Hepatocyte (in vitro differentiated cells): Measurements from ENCODE around the gene TREM1. TPM values are rescaled to one million over a fixed set of nuclear protein-coding genes. Genes with fewer than 3 reads are reported as not detected.

Experiments used
- DNase-seq: peaks from one replicate; pipeline ENCODE4 v3.0.0-alpha.2; 2016; ENCODE audit warnings: low spot score
- H2AFZ ChIP-seq: fragments of 200-600 bp; sonication (generic); 2 replicates; pipeline ENCODE4 v1.6.0; 2016; ENCODE audit warnings: antibody characterized with exemption, mild to moderate bottlenecking
- H3K27ac ChIP-seq: fragments of 200-600 bp; sonication (generic); 2 replicates; pipeline ENCODE4 v1.5.1; 2016; ENCODE audit warnings: mild to moderate bottlenecking
- H3K27me3 ChIP-seq: fragments of 200-600 bp; sonication (generic); 2 replicates; pipeline ENCODE4 v1.6.1; 2016
- H3K36me3 ChIP-seq: fragments of 200-600 bp; sonication (generic); replicated peaks from 2 replicates; pipeline ENCODE4 v1.5.1; 2016; ENCODE audit warnings: low read depth; ENCODE audit not compliant: insufficient read depth
- H3K4me1 ChIP-seq: fragments of 200-600 bp; sonication (generic); 2 replicates; pipeline ENCODE4 v1.5.1; 2016; ENCODE audit warnings: mild to moderate bottlenecking, moderate library complexity; ENCODE audit not compliant: insufficient read depth
- H3K4me2 ChIP-seq: fragments of 200-600 bp; sonication (generic); 2 replicates; pipeline ENCODE4 v1.6.0; 2016
- H3K4me3 ChIP-seq: fragments of 200-600 bp; sonication (generic); 2 replicates; pipeline ENCODE4 v1.5.1; 2016; ENCODE audit warnings: mild to moderate bottlenecking
- H3K79me2 ChIP-seq: fragments of 200-600 bp; sonication (generic); 2 replicates; pipeline ENCODE4 v1.6.0; 2017; ENCODE audit warnings: mild to moderate bottlenecking
- H3K9me2 ChIP-seq: fragments of 200-600 bp; sonication (generic); replicated peaks from 2 replicates; pipeline ENCODE4 v1.6.0; 2017; ENCODE audit warnings: mild to moderate bottlenecking; ENCODE audit not compliant: insufficient read depth
- H3K9me3 ChIP-seq: fragments of 200-600 bp; sonication (generic); 2 replicates; pipeline ENCODE4 v1.5.1; 2016; ENCODE audit warnings: low read depth, mild to moderate bottlenecking
- H4K20me1 ChIP-seq: fragments of 200-600 bp; sonication (generic); 2 replicates; pipeline ENCODE4 v1.6.0; 2016; ENCODE audit warnings: mild to moderate bottlenecking; ENCODE audit not compliant: insufficient read depth, poor library complexity, severe bottlenecking
- EZH2 ChIP-seq: fragments of 200-600 bp; sonication (generic); IDR thresholded peaks from 2 replicates; pipeline ENCODE4 v1.6.1; 2016; ENCODE audit warnings: antibody characterized with exemption, mild to moderate bottlenecking, borderline replicate concordance
- EZH2phosphoT487 ChIP-seq: fragments of 200-600 bp; sonication (generic); IDR thresholded peaks from one replicate; pipeline ENCODE4 v1.6.1; 2018; ENCODE audit warnings: antibody characterized with exemption, mild to moderate bottlenecking, low read depth, moderate library complexity; ENCODE audit not compliant: unreplicated experiment, severe bottlenecking
- WGBS: methylation state at CpG from one replicate; pipeline ENCODE4 v1.1.6; 2016; ENCODE audit warnings: low lambda C conversion rate; ENCODE audit errors: missing lambda C conversion rate; 5-methylcytosine and 5-hydroxymethylcytosine counted together
- polyA plus RNA-seq: library from polyadenylated mRNA; unstranded; fragments of >200 nt; fragmentation: Nextera tagmentation; extraction: Ambion mirVana; gene quantifications from 2 replicates; pipeline ENCODE4 v1.2.1, GENCODE V29; 2016
- total RNA-seq: library from RNA; depleted of rRNA; stranded (reverse); fragments of >200 nt; gene quantifications from 2 replicates; pipeline ENCODE4 v1.2.3, GENCODE V29; 2014
- TF ChIP-seq, protein P1 (sequence below): fragments of 200-600 bp; sonication (generic); IDR thresholded peaks from 2 replicates; pipeline ENCODE4 v1.5.1; 2016; ENCODE audit warnings: antibody characterized with exemption, mild to moderate bottlenecking; ENCODE audit not compliant: poor library complexity

The TREM1 gene
- total and polyA plus RNA-seq, 2 experiments from 2014 or later: 0.63 to 2.3 TPM

DNA sequence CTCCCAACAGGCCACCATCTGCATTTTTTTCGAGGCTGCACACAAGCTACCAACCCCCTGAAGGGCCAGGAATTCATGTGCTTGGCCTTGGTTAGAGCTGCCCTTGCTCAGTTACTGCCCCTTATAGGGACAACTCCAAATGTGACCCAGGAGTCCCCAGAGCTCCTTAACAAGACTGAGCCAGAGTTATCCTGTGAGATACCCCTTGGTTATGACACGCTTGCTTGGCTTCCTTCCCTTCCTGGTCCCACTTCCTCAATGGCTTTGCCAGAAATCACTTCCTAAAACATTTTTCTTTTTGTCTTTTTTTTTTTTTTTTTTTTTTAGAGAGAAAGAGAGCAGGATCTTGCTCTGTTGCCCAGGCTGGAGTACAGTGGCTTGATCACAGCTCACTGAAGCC lies 8.9 kb downstream of the TREM1 start:
- WGBS: 89% methylated on average over 2 of the region's 2 CpGs
- H3K36me3 ChIP-seq: no peaks in the 10 kb centered on the region
- no peak overlapping the region for H3K4me3 ChIP-seq
- H3K79me2 ChIP-seq: no peaks in the 10 kb centered on the region
- no peak for DNase-seq
- no peak overlapping the region for H2AFZ ChIP-seq
- H3K27me3 ChIP-seq: peaks cover 17% of the 10 kb centered on the region
- H3K9me3 ChIP-seq: no peaks in the 10 kb centered on the region
- no peak overlapping the region for H3K27ac ChIP-seq
- no peaks in the 10 kb centered on the region for H4K20me1 ChIP-seq
- H3K4me2 ChIP-seq: no peak overlapping the region
- TF ChIP-seq EZH2: no peak
- TF ChIP-seq, protein P1, sequence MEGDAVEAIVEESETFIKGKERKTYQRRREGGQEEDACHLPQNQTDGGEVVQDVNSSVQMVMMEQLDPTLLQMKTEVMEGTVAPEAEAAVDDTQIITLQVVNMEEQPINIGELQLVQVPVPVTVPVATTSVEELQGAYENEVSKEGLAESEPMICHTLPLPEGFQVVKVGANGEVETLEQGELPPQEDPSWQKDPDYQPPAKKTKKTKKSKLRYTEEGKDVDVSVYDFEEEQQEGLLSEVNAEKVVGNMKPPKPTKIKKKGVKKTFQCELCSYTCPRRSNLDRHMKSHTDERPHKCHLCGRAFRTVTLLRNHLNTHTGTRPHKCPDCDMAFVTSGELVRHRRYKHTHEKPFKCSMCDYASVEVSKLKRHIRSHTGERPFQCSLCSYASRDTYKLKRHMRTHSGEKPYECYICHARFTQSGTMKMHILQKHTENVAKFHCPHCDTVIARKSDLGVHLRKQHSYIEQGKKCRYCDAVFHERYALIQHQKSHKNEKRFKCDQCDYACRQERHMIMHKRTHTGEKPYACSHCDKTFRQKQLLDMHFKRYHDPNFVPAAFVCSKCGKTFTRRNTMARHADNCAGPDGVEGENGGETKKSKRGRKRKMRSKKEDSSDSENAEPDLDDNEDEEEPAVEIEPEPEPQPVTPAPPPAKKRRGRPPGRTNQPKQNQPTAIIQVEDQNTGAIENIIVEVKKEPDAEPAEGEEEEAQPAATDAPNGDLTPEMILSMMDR: no peak
- TF ChIP-seq EZH2phosphoT487: no peak
- H3K4me1 ChIP-seq: no peaks in the 10 kb centered on the region
- no peaks in the 10 kb centered on the region for H3K9me2 ChIP-seq

- H3K9me3 ChIP-seq: no peaks in the 10 kb centered on the region
- H3K4me3 ChIP-seq: no peak overlapping the region
- no peak overlapping the region for H3K27ac ChIP-seq
- H3K79me2 ChIP-seq: no peaks in the 10 kb centered on the region
- TF ChIP-seq, protein P1: no peak
- TF ChIP-seq EZH2phosphoT487: no peak
- no peak for TF ChIP-seq EZH2
- no peak for DNase-seq
- no peaks in the 10 kb centered on the region for H3K9me2 ChIP-seq
- H3K36me3 ChIP-seq: no peaks in the 10 kb centered on the region
- no peaks in the 10 kb centered on the region for H3K4me1 ChIP-seq
- peaks cover 17% of the 10 kb centered on the region for H3K27me3 ChIP-seq
- H4K20me1 ChIP-seq: no peaks in the 10 kb centered on the region
- no peak overlapping the region for H2AFZ ChIP-seq
- H3K4me2 ChIP-seq: no peak overlapping the region
- 89% methylated on average over 4 of the region's 4 CpGs for WGBS
Measured at GRCh38 chr6:41275489-41275888, 11.0 kb downstream of the TREM1 start.

- no peaks in the 10 kb centered on the region for H4K20me1 ChIP-seq
- H3K9me3 ChIP-seq: no peaks in the 10 kb centered on the region
- DNase-seq: no peak
- H3K4me1 ChIP-seq: no peaks in the 10 kb centered on the region
- 88% methylated on average over 2 of the region's 2 CpGs for WGBS
- no peak overlapping the region for H3K4me2 ChIP-seq
- H3K27me3 ChIP-seq: peaks cover 17% of the 10 kb centered on the region
- no peak for TF ChIP-seq EZH2phosphoT487
- TF ChIP-seq, protein P1: no peak
- no peak for TF ChIP-seq EZH2
- H3K27ac ChIP-seq: no peak overlapping the region
- H3K4me3 ChIP-seq: no peak overlapping the region
- no peaks in the 10 kb centered on the region for H3K36me3 ChIP-seq
- H3K9me2 ChIP-seq: no peaks in the 10 kb centered on the region
- no peak overlapping the region for H2AFZ ChIP-seq
- H3K79me2 ChIP-seq: no peaks in the 10 kb centered on the region
Measured at GRCh38 chr6:41274256-41274655, 12.2 kb downstream of the TREM1 start.

DNA sequence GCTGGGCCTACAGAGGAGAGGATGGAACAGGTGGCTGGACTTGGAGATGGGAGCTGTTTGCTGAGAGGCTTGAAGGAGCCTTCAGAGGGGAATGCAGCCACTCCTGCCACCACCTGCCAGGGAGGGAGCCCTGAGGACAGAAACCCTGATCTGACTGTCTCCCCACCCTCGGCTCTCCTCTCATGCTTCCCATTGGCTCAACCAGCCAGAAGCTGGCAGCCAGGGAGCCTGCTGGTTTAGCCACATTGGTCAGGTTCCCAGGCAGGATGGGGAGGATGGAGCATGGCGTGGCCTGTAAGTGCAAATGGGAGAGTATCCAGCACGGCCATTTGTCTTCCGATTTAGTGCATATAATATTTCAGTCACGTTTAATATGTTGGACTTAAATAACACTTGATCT lies 12.8 kb downstream of the TREM1 start:
- TF ChIP-seq EZH2 (no peak), EZH2phosphoT487 (no peak)
- TF ChIP-seq, protein P1: no peak
- Histone ChIP-seq H3K4me1 (no peaks in the 10 kb centered on the region), H4K20me1 (no peaks in the 10 kb centered on the region), H3K27me3 (peaks cover 17% of the 10 kb centered on the region), H3K36me3 (no peaks in the 10 kb centered on the region), H3K4me2 (no peak overlapping the region), H3K4me3 (no peak overlapping the region), H3K9me2 (no peaks in the 10 kb centered on the region), H3K9me3 (no peaks in the 10 kb centered on the region), H3K79me2 (no peaks in the 10 kb centered on the region), H3K27ac (no peak overlapping the region), H2AFZ (no peak overlapping the region)
- DNase-seq: no peak
- 87% methylated on average over 5 of the region's 5 CpGs for WGBS
